ENCODE measurements around the gene NUDT9.
"Not testable (repeated sequence)": the region's sequence is repeated elsewhere in the genome, so short reads cannot be mapped to it uniquely, and the experiment has no call there.

NUDT9 gene

DNA sequence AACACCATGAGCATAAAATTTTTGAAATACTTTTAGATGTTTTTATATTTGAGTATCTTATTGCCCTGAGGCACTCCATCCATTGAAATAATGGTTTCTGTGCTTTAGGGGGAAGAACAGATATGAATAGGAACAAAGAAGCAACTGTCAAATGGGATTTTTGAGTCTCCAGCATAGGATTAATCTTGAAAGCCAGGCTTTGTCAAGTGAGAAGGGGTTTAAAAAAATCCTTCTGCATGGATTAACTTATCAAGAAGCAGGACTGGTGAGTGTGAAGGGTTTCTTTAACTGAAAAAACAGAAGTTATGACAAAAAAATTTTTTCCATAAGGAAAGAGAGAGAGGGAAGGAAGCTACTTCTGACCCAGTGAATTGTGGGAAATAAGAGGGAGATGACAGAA lies 7.6 kb upstream of the NUDT9 start:
- TF ChIP-seq POLR2AphosphoS5 (IDR thresholded peaks at IDR 0.05; ENCODE audit: low read depth, low read length), result no peak
- no peak for TF ChIP-seq POLR2A (IDR thresholded peaks at IDR 0.05; ENCODE audit: low read depth, low read length)
- TF ChIP-seq TAF1 (IDR thresholded peaks at IDR 0.05; ENCODE audit: borderline replicate concordance, low read depth, low read length), result no peak
- DNase-seq (ENCODE audit: insufficient read length) (no peak), FAIRE-seq (no peak)

GRCh38 chr4:87416965-87417364 lies 5.4 kb upstream of the NUDT9 start:
- TF ChIP-seq POLR2A (IDR thresholded peaks at IDR 0.05; ENCODE audit: low read depth, low read length) (no peak), TAF1 (IDR thresholded peaks at IDR 0.05; ENCODE audit: borderline replicate concordance, low read depth, low read length) (no peak), POLR2AphosphoS5 (IDR thresholded peaks at IDR 0.05; ENCODE audit: low read depth, low read length) (no peak)
- DNase-seq (ENCODE audit: insufficient read length) (no peak), FAIRE-seq (no peak)

DNA sequence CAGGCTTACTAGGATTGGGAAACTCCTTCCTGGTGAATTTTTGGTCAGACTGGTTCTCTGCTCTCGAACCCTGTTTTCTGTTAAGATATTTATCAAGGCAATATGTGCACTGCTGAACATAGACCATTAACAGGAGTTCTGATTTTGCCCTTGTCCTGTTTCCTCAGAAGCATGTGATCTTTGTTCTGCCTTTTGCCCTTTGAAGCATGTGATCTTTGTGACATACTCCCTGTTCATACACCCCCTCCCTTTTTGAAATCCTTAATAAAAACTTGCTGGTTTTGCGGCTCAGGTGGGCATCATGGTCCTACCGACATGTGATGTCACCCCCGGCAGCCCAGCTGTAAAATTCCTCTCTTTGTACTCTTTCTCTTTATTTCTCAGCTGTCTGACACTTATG lies 4.0 kb upstream of the NUDT9 start:
- not testable (repeated sequence) for DNase-seq (ENCODE audit: insufficient read length); FAIRE-seq

DNA sequence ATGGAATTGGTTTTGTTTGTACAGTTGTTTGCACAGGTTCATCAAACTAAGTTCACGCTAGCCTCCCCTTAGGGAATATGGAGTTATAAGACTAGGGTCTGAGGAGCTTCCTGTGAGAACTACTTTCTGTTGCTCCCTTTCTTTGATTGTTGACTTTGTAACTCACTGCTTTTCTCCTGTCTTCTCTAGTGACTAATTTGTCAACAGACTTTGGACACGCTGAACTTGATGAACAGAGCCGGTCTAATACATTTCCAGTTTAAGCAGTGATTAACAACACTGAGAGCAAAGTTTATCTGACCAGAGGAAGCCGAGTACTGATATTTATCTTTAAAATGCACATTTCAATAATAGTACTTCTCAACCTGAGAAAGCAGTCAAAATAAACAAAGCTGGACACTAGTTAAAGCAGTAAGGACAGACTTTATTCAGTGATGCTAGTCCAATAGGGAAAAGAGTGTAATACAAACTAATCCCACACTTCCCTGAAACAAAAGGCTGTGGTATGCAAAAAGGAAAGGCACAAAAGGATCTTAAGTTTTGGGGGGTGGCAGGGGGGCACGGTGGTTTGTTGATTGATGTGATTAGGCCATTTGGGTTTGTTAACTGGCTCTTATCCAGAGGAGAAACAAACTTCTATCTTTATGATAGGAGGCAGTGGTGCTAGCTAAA lies 2.7 kb upstream of the NUDT9 start:
- TF ChIP-seq POLR2AphosphoS5 (IDR thresholded peaks at IDR 0.05; ENCODE audit: low read depth, low read length) (no peak), POLR2A (IDR thresholded peaks at IDR 0.05; ENCODE audit: low read depth, low read length) (no peak)
- FAIRE-seq (no peak), DNase-seq (ENCODE audit: insufficient read length) (no peak)

GRCh38 chr4:87420276-87420830 lies 2.0 kb upstream of the NUDT9 start:
- FAIRE-seq (no peak), DNase-seq (ENCODE audit: insufficient read length) (no peak)
- TF ChIP-seq POLR2AphosphoS5 (IDR thresholded peaks at IDR 0.05; ENCODE audit: low read depth, low read length), result no peak
- TF ChIP-seq POLR2A (IDR thresholded peaks at IDR 0.05; ENCODE audit: low read depth, low read length), result no peak
- no peak for TF ChIP-seq TAF1 (IDR thresholded peaks at IDR 0.05; ENCODE audit: borderline replicate concordance, low read depth, low read length)

DNA sequence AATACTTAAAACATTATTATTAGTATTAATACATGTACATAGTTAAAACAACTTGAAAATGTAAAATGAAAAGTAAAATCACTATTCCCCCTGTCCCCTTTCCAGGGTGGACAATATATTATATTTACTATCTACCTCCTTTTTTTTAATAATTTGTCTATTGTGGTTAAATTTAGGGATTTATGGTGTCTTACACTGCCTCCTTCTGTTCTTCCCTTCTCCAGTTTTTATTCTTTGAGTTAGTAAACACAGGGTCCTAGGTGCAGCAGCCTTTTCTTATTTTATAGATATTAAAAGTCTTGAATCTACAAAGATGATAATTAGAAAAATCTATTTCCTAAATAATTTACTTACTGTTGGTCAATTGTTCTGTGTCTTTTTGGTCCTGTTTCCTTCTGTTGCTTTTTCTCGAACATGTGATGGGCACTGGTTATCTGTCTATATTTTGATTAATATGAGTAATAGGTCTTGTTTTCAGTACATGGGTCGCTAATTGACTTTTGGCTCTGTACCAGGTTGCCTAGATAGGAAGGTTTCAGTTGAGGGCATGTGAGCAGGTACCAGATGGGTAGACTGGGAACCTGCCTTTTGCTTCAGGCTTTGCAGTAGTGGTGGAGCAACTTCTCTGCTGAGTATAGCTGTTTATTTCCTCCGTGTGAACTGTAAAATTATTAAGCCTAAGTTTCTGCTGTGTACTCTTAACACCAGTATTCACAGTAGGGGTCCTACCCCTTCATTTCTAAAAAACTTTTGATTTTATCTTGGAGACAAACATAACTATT lies 1.1 kb downstream of the NUDT9 start:
- no peak for FAIRE-seq
- TF ChIP-seq TAF1 (IDR thresholded peaks at IDR 0.05; ENCODE audit: borderline replicate concordance, low read depth, low read length), result no peak
- TF ChIP-seq POLR2A (IDR thresholded peaks at IDR 0.05; ENCODE audit: low read depth, low read length), result no peak
- TF ChIP-seq POLR2AphosphoS5 (IDR thresholded peaks at IDR 0.05; ENCODE audit: low read depth, low read length), result no peak
- DNase-seq (ENCODE audit: insufficient read length), result no peak

- not testable (repeated sequence) for FAIRE-seq; DNase-seq (ENCODE audit: insufficient read length)
Measured at GRCh38 chr4:87424099-87424543, 1.7 kb downstream of the NUDT9 start.

DNA sequence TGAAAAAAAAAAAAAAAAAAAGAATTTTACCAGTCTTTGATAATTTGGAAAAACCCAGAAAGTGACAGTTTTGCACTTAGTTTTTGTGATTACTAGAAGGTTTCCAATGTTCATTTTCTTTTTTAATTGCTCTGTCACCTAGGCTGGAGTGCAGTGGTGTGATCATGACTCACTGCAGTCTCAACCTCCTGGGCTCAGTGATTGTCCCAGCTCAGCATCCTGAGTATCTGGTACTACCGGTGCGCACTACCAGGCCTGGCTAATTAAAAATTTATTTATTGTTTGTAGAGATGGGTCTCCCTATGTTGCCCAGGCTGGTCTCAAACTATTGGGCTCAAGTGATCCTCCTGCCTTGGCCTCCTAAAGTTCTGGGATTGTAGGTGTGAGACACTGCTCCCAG lies 3.3 kb downstream of the NUDT9 start:
- no peak for TF ChIP-seq POLR2AphosphoS5 (IDR thresholded peaks at IDR 0.05; ENCODE audit: low read depth, low read length)
- no peak for TF ChIP-seq TAF1 (IDR thresholded peaks at IDR 0.05; ENCODE audit: borderline replicate concordance, low read depth, low read length)
- TF ChIP-seq POLR2A (IDR thresholded peaks at IDR 0.05; ENCODE audit: low read depth, low read length), result no peak
- DNase-seq (ENCODE audit: insufficient read length) (no peak), FAIRE-seq (no peak)

- FAIRE-seq, result no peak
- TF ChIP-seq POLR2AphosphoS5 (IDR thresholded peaks at IDR 0.05; ENCODE audit: low read depth, low read length) (no peak), TAF1 (IDR thresholded peaks at IDR 0.05; ENCODE audit: borderline replicate concordance, low read depth, low read length) (no peak), POLR2A (IDR thresholded peaks at IDR 0.05; ENCODE audit: low read depth, low read length) (no peak)
- no peak for DNase-seq (ENCODE audit: insufficient read length)
Measured at GRCh38 chr4:87426865-87427517, 4.6 kb downstream of the NUDT9 start.

GRCh38 chr4:87427518-87427868 lies 5.1 kb downstream of the NUDT9 start:
- TF ChIP-seq TAF1 (IDR thresholded peaks at IDR 0.05; ENCODE audit: borderline replicate concordance, low read depth, low read length), result no peak
- TF ChIP-seq POLR2A (IDR thresholded peaks at IDR 0.05; ENCODE audit: low read depth, low read length), result no peak
- TF ChIP-seq POLR2AphosphoS5 (IDR thresholded peaks at IDR 0.05; ENCODE audit: low read depth, low read length), result no peak
- FAIRE-seq (no peak), DNase-seq (ENCODE audit: insufficient read length) (no peak)

GRCh38 chr4:87428979-87429378 lies 6.6 kb downstream of the NUDT9 start:
- DNase-seq (ENCODE audit: insufficient read length) (no peak), FAIRE-seq (no peak)
- TF ChIP-seq POLR2AphosphoS5 (IDR thresholded peaks at IDR 0.05; ENCODE audit: low read depth, low read length), result no peak
- TF ChIP-seq POLR2A (IDR thresholded peaks at IDR 0.05; ENCODE audit: low read depth, low read length), result no peak
- no peak for TF ChIP-seq TAF1 (IDR thresholded peaks at IDR 0.05; ENCODE audit: borderline replicate concordance, low read depth, low read length)

- TF ChIP-seq POLR2A (IDR thresholded peaks at IDR 0.05; ENCODE audit: low read depth, low read length) (no peak), POLR2AphosphoS5 (IDR thresholded peaks at IDR 0.05; ENCODE audit: low read depth, low read length) (no peak), TAF1 (IDR thresholded peaks at IDR 0.05; ENCODE audit: borderline replicate concordance, low read depth, low read length) (no peak)
- no peak for FAIRE-seq
- DNase-seq (ENCODE audit: insufficient read length), result no peak
Measured at GRCh38 chr4:87430038-87430437, 7.7 kb downstream of the NUDT9 start.
